ENCODE measurements around the gene ZMYM2. TPM values are rescaled to one million over a fixed set of nuclear protein-coding genes. Genes with fewer than 3 reads are reported as not detected.

Gene ZMYM2
- total RNA-seq, 1 donor from 2014 or later: 75.2 TPM

GRCh38 chr13:20053016-20053415 lies 94.5 kb downstream of the ZMYM2 start:
- no peaks in the 10 kb centered on the region for H3K9me3 Mint-ChIP-seq
- CTCF ChIA-PET: no interaction called here
- TF ChIP-seq CTCF (IDR thresholded peaks at IDR 0.05): no peak
- ATAC-seq (ENCODE audit: low read depth): no peak
- H3K36me3 Mint-ChIP-seq (ENCODE audit: low read depth): peaks cover 65% of the 10 kb centered on the region
- no peak for DNase-seq
- intact Hi-C loops (cut with micrococcal nuclease): no loop called here
- H3K27ac Mint-ChIP-seq: no peak overlapping the region
- H3K27me3 Mint-ChIP-seq: no peaks in the 10 kb centered on the region
- POLR2A ChIA-PET: no interaction called here
- no peak overlapping the region for H3K4me3 Mint-ChIP-seq
- peaks cover 18% of the 10 kb centered on the region for H3K4me1 Mint-ChIP-seq

- Mint-ChIP-seq H3K9me3 (no peaks in the 10 kb centered on the region), H3K36me3 (ENCODE audit: low read depth) (peaks cover 68% of the 10 kb centered on the region), H3K27ac (no peak overlapping the region), H3K4me3 (no peak overlapping the region), H3K27me3 (no peaks in the 10 kb centered on the region), H3K4me1 (peaks cover 12% of the 10 kb centered on the region)
- no peak for TF ChIP-seq CTCF (IDR thresholded peaks at IDR 0.05)
- ChIA-PET CTCF (no interaction called here), POLR2A (no interaction called here)
- DNase-seq (no peak), ATAC-seq (ENCODE audit: low read depth) (no peak)
- intact Hi-C loops (cut with micrococcal nuclease): no loop called here
Observed at GRCh38 chr13:20053891-20054290, 95.4 kb downstream of the ZMYM2 start.

GRCh38 chr13:20054586-20054985 lies 96.1 kb downstream of the ZMYM2 start:
- CTCF ChIA-PET: no interaction called here
- no peaks in the 10 kb centered on the region for H3K9me3 Mint-ChIP-seq
- ATAC-seq (ENCODE audit: low read depth) (no peak), DNase-seq (no peak)
- no peaks in the 10 kb centered on the region for H3K27me3 Mint-ChIP-seq
- peaks cover 71% of the 10 kb centered on the region for H3K36me3 Mint-ChIP-seq (ENCODE audit: low read depth)
- no peak overlapping the region for H3K27ac Mint-ChIP-seq
- no peak overlapping the region for H3K4me3 Mint-ChIP-seq
- TF ChIP-seq CTCF (IDR thresholded peaks at IDR 0.05): no peak
- intact Hi-C loops (cut with micrococcal nuclease): no loop called here
- POLR2A ChIA-PET: no interaction called here
- peaks cover 6% of the 10 kb centered on the region for H3K4me1 Mint-ChIP-seq

GRCh38 chr13:20057214-20057613 lies 98.7 kb downstream of the ZMYM2 start:
- Mint-ChIP-seq H3K36me3 (ENCODE audit: low read depth) (peaks cover 82% of the 10 kb centered on the region), H3K4me3 (no peak overlapping the region), H3K9me3 (no peaks in the 10 kb centered on the region), H3K4me1 (no peaks in the 10 kb centered on the region), H3K27ac (no peak overlapping the region), H3K27me3 (no peaks in the 10 kb centered on the region)
- DNase-seq: no peak
- intact Hi-C loops (cut with micrococcal nuclease): no loop called here
- ATAC-seq (ENCODE audit: low read depth): no peak
- CTCF ChIA-PET: no interaction called here
- POLR2A ChIA-PET: no interaction called here
- TF ChIP-seq CTCF (IDR thresholded peaks at IDR 0.05): no peak

- ChIA-PET CTCF (no interaction called here), POLR2A (no interaction called here)
- Mint-ChIP-seq H3K4me1 (no peaks in the 10 kb centered on the region), H3K36me3 (ENCODE audit: low read depth) (peaks cover 80% of the 10 kb centered on the region), H3K27me3 (no peaks in the 10 kb centered on the region), H3K27ac (no peak overlapping the region), H3K9me3 (no peaks in the 10 kb centered on the region), H3K4me3 (no peak overlapping the region)
- DNase-seq (no peak), ATAC-seq (ENCODE audit: low read depth) (no peak)
- intact Hi-C loops (cut with micrococcal nuclease): no loop called here
- no peak for TF ChIP-seq CTCF (IDR thresholded peaks at IDR 0.05)
Observed at GRCh38 chr13:20057963-20058362, 99.4 kb downstream of the ZMYM2 start.
